ENCODE measurements around the gene FDCSP. TPM values are rescaled to one million over a fixed set of nuclear protein-coding genes. Genes with fewer than 3 reads are reported as not detected.

The FDCSP gene
- total and polyA plus RNA-seq, 2 of the 13 experiments (the other 11 are each of a cell fraction or from before 2014, with no cell fraction given), result not detected

- TF ChIP-seq SOX13 (IDR thresholded peaks at IDR 0.05) (no peak), SOX13 (CRISPR knock-in tag; conservative IDR thresholded peaks at IDR 0.05 in 1 of 2, IDR thresholded peaks at IDR 0.05 in 1 of 2) (0 out of 4 replicates have a peak, but pooled peaks of 1 of the 2 experiments have one; percentile 29), ZZZ3 (CRISPR knock-in tag; IDR thresholded peaks at IDR 0.05; ENCODE audit: borderline replicate concordance) (no peak), ARID2 (CRISPR knock-in tag; IDR thresholded peaks at IDR 0.05; ENCODE audit: borderline replicate concordance) (no peak), STAG1 (CRISPR knock-in tag; IDR thresholded peaks at IDR 0.05) (peak; percentile 63), BRD4 (CRISPR knock-in tag; IDR thresholded peaks at IDR 0.05) (peak; percentile 83), CHD4 (IDR thresholded peaks at IDR 0.05; ENCODE audit: borderline replicate concordance, low read length) (peak; percentile 98), HMG20A (CRISPR knock-in tag; IDR thresholded peaks at IDR 0.05; ENCODE audit: borderline replicate concordance) (peak; percentile 19; the same call in 1 of the 2 replicates), RBFOX2 (IDR thresholded peaks at IDR 0.05; ENCODE audit: low read depth, low read length) (peak; percentile 59), ZBTB46 (CRISPR knock-in tag; IDR thresholded peaks at IDR 0.05; ENCODE audit: borderline replicate concordance) (no peak), ARID5B (CRISPR knock-in tag; IDR thresholded peaks at IDR 0.05) (peak; percentile 27; the same call in 1 of the 2 replicates), SMC3 (IDR thresholded peaks at IDR 0.05; ENCODE audit: low read length) (peak; percentile 78), HNF1A (IDR thresholded peaks at IDR 0.05; ENCODE audit: low read depth) (no peak), HNF1A (CRISPR knock-in tag; IDR thresholded peaks at IDR 0.05; ENCODE audit: borderline replicate concordance) (no peak), RAD21 (CRISPR knock-in tag; IDR thresholded peaks at IDR 0.05) (peak; percentile 69), ZNF503 (CRISPR knock-in tag; IDR thresholded peaks at IDR 0.05) (0 out of 2 replicates have a peak, but pooled peaks have one; percentile 28), YY1 (IDR thresholded peaks at IDR 0.05; ENCODE audit: insufficient read depth, insufficient replicate concordance, low read depth, low read length) (peak; percentile 39)
Observed at GRCh38 chr4:70183168-70183939, 42.6 kb upstream of the FDCSP start (continued).

Data from HepG2 (cell line).